PC-9 (cell line): ENCODE measurements around the gene NELL2. TPM values are rescaled to one million over a fixed set of nuclear protein-coding genes. Genes with fewer than 3 reads are reported as not detected.

Experiments
- BruUV-seq: library from RNA; stranded (reverse); fragments of 400-500 nt; replicated peaks from 2 replicates; lab custom pipeline; 2021; lab: Mats Ljungman, UMichigan
- CTCF ChIA-PET: fragments of 300-600 bp; sonication (Branson Sonifier 250); formaldehyde crosslinking; loops from one replicate; lab custom pipeline; 2022; ENCODE audit warnings: antibody characterized with exemption; lab: Charles Lee
- POLR2A ChIA-PET: fragments of 300-600 bp; sonication (Branson Sonifier 250); formaldehyde crosslinking; loops from one replicate; lab custom pipeline; 2022; ENCODE audit warnings: antibody characterized with exemption; ENCODE audit not compliant: unreplicated experiment; lab: Charles Lee
- DNase-seq, 2 experiments: peaks; one replicate each; pipeline versions ENCODE4 v3.0.0 to v3.0.0-alpha.2; 2015 to 2022; ENCODE audit warnings: mixed read lengths in 1 of 2
- H2AFZ ChIP-seq: fragments of 200-600 bp; sonication (generic); 2 replicates; pipeline ENCODE4 v1.8.1; 2017; ENCODE audit warnings: antibody characterized with exemption
- H3F3A ChIP-seq: fragments of 200-600 bp; sonication (generic); 2 replicates; pipeline ENCODE4 v1.8.1; 2017; ENCODE audit warnings: antibody characterized with exemption, mild to moderate bottlenecking, low read depth; ENCODE audit not compliant: insufficient read depth
- H3K27ac ChIP-seq: fragments of 200-600 bp; sonication (generic); 2 replicates; pipeline ENCODE4 v1.6.1; 2016; ENCODE audit warnings: mixed run types
- H3K27me3 ChIP-seq: fragments of 200-600 bp; sonication (generic); 2 replicates; pipeline ENCODE4 v1.6.1; 2016; ENCODE audit warnings: low read depth, mixed run types; ENCODE audit not compliant: insufficient read depth
- H3K36me3 ChIP-seq: fragments of 200-600 bp; sonication (generic); 2 replicates; pipeline ENCODE4 v1.6.1; 2016; ENCODE audit warnings: low read depth, mixed run types
- H3K4me1 ChIP-seq: fragments of 200-600 bp; sonication (generic); replicated peaks from 2 replicates; pipeline ENCODE4 v1.6.1; 2016; ENCODE audit warnings: mixed run types; ENCODE audit not compliant: insufficient read depth
- H3K4me2 ChIP-seq: fragments of 200-600 bp; sonication (generic); 2 replicates; pipeline ENCODE4 v1.6.1; 2017; ENCODE audit warnings: mixed run types
- H3K4me3 ChIP-seq: fragments of 200-600 bp; sonication (generic); 2 replicates; pipeline ENCODE4 v1.6.1; 2016; ENCODE audit warnings: mixed run types
- H3K79me2 ChIP-seq: fragments of 200-600 bp; sonication (generic); 2 replicates; pipeline ENCODE4 v1.6.1; 2017; ENCODE audit warnings: low read depth, mixed run types
- H3K9me2 ChIP-seq: fragments of 200-600 bp; sonication (generic); 2 replicates; pipeline ENCODE4 v1.8.1; 2017; ENCODE audit warnings: mild to moderate bottlenecking; ENCODE audit not compliant: insufficient read depth
- H3K9me3 ChIP-seq: fragments of 200-600 bp; sonication (generic); 2 replicates; pipeline ENCODE4 v1.8.1; 2016; ENCODE audit warnings: low read depth; ENCODE audit not compliant: insufficient read depth
- H4K20me1 ChIP-seq: fragments of 200-600 bp; sonication (generic); 2 replicates; pipeline ENCODE4 v1.8.1; 2017; ENCODE audit not compliant: insufficient read depth
- EZH2 ChIP-seq: fragments of 200-600 bp; sonication (generic); IDR thresholded peaks from 2 replicates; pipeline ENCODE4 v1.8.0; 2017; ENCODE audit warnings: antibody characterized with exemption, low read depth
- intact Hi-C: fragments of 100-400 bp; cut with micrococcal nuclease; formaldehyde crosslinking; loops from one replicate; pipeline ENCODE4 v1.10.0; 2022; ENCODE audit not compliant: unreplicated experiment
- total RNA-seq: library from RNA; stranded (reverse); gene quantifications from 2 replicates; pipeline ENCODE4 v1.2.3, GENCODE V29; 2021
- TF ChIP-seq, protein P1 (sequence below): fragments of 200-600 bp; sonication (generic); conservative IDR thresholded peaks from 2 replicates; pipeline ENCODE4 v1.6.1; 2017; ENCODE audit warnings: mixed run types, antibody characterized with exemption, mild to moderate bottlenecking, moderate library complexity

The NELL2 gene
- total RNA-seq, 1 experiment from 2014 or later = 0.61 TPM

DNA sequence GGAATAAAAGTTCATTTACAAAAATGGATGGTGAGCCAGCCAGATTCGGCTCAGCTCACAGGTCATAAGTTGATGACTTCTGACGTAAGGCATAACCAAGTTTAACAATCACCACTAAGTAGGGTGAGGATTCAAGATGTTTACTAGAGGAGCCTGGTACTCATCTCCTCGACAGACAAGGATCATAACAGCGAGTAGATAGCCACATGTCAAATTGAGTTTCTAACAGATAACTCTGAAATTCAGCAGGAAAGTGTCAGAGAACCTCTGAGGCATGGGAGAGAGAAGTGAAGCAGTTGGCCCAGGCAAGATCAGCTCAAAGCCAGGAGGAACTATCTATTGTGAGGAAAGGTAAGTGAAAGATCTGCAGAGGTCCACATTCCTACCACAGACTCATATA is 208.7 kb downstream of the NELL2 start:
- no peak for DNase-seq
- no peak overlapping the region for H3K4me2 ChIP-seq
- no peaks in the 10 kb centered on the region for H3K9me2 ChIP-seq
- no peak for TF ChIP-seq EZH2
- TF ChIP-seq, protein P1, sequence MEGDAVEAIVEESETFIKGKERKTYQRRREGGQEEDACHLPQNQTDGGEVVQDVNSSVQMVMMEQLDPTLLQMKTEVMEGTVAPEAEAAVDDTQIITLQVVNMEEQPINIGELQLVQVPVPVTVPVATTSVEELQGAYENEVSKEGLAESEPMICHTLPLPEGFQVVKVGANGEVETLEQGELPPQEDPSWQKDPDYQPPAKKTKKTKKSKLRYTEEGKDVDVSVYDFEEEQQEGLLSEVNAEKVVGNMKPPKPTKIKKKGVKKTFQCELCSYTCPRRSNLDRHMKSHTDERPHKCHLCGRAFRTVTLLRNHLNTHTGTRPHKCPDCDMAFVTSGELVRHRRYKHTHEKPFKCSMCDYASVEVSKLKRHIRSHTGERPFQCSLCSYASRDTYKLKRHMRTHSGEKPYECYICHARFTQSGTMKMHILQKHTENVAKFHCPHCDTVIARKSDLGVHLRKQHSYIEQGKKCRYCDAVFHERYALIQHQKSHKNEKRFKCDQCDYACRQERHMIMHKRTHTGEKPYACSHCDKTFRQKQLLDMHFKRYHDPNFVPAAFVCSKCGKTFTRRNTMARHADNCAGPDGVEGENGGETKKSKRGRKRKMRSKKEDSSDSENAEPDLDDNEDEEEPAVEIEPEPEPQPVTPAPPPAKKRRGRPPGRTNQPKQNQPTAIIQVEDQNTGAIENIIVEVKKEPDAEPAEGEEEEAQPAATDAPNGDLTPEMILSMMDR = no peak
- intact Hi-C loops = no loop called here
- no peaks in the 10 kb centered on the region for H3K79me2 ChIP-seq
- H3F3A ChIP-seq = no peaks in the 10 kb centered on the region
- 0 out of 2 replicates have a peak, but pooled peaks cover 5% of the 10 kb centered on the region for H3K9me3 ChIP-seq
- no peak overlapping the region for H3K27ac ChIP-seq
- H3K36me3 ChIP-seq = no peaks in the 10 kb centered on the region
- H3K4me1 ChIP-seq = no peaks in the 10 kb centered on the region
- BruUV-seq = no TSS peak
- no peaks in the 10 kb centered on the region for H4K20me1 ChIP-seq
- ChIA-PET POLR2A (no interaction called here), CTCF (no interaction called here)
- no peak overlapping the region for H2AFZ ChIP-seq
- H3K27me3 ChIP-seq = no peaks in the 10 kb centered on the region
- H3K4me3 ChIP-seq = no peak overlapping the region

DNA sequence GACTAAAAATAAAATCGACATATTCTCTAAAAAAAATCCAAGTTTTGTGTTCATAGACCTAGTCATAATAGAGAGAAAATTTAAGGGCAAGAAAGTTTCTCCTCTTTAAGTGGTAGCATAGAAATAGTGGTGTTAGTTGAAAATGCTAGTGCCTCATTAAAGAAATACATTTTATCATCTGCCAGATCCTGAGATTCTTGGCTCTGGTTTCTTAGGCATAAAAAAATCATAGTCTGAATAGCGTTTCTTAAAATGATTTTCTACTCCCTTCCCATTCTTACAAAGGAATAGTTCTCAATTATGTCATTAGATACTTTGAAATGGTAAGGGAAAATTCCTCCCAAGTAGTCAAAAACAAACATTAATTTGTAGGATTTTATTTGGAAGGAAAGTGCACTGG is 212.8 kb downstream of the NELL2 start:
- H3K4me3 ChIP-seq = no peak overlapping the region
- no peaks in the 10 kb centered on the region for H3K9me3 ChIP-seq
- intact Hi-C loops = no loop called here
- no peaks in the 10 kb centered on the region for H3K36me3 ChIP-seq
- CTCF ChIA-PET = no interaction called here
- no peaks in the 10 kb centered on the region for H3K79me2 ChIP-seq
- H3K27me3 ChIP-seq = no peaks in the 10 kb centered on the region
- no TSS peak for BruUV-seq
- POLR2A ChIA-PET = no interaction called here
- no peaks in the 10 kb centered on the region for H4K20me1 ChIP-seq
- no peak overlapping the region for H3K4me2 ChIP-seq
- TF ChIP-seq, protein P1 = no peak
- TF ChIP-seq EZH2 = no peak
- H3K27ac ChIP-seq = no peak overlapping the region
- no peaks in the 10 kb centered on the region for H3F3A ChIP-seq
- no peak for DNase-seq
- no peak overlapping the region for H2AFZ ChIP-seq
- H3K9me2 ChIP-seq = no peaks in the 10 kb centered on the region
- no peaks in the 10 kb centered on the region for H3K4me1 ChIP-seq

DNA sequence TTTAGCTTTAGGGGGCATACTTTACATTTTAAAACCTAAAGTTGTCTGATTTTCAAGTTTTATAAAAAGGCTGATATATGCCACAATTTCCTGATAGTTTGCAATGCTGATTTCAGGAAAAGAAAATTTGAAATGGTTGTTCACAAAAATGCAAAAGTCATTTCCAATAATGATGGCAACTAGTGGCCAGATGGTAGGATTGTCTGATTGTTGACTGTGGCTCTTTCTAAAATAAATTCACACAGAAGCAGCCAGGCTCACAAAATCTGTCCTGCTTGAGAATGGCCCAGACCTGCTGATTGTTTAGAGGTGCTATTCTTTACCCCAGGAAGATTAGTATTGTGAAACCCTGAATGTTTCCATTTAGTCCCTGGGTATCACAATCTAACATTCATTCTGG is 220.3 kb downstream of the NELL2 start:
- H3K4me2 ChIP-seq = no peak overlapping the region
- no peaks in the 10 kb centered on the region for H3K36me3 ChIP-seq
- no peaks in the 10 kb centered on the region for H3F3A ChIP-seq
- H3K27ac ChIP-seq = no peak overlapping the region
- H3K4me3 ChIP-seq = no peak overlapping the region
- no peaks in the 10 kb centered on the region for H4K20me1 ChIP-seq
- no peaks in the 10 kb centered on the region for H3K9me3 ChIP-seq
- TF ChIP-seq, protein P1 = no peak
- TF ChIP-seq EZH2 = no peak
- H3K4me1 ChIP-seq = no peaks in the 10 kb centered on the region
- POLR2A ChIA-PET = no interaction called here
- DNase-seq = no peak
- no peaks in the 10 kb centered on the region for H3K79me2 ChIP-seq
- no TSS peak for BruUV-seq
- no peak overlapping the region for H2AFZ ChIP-seq
- intact Hi-C loops = no loop called here
- no peaks in the 10 kb centered on the region for H3K27me3 ChIP-seq
- H3K9me2 ChIP-seq = no peaks in the 10 kb centered on the region
- CTCF ChIA-PET = no interaction called here
